ENCODE measurements around the gene SERPINA4.

DNA sequence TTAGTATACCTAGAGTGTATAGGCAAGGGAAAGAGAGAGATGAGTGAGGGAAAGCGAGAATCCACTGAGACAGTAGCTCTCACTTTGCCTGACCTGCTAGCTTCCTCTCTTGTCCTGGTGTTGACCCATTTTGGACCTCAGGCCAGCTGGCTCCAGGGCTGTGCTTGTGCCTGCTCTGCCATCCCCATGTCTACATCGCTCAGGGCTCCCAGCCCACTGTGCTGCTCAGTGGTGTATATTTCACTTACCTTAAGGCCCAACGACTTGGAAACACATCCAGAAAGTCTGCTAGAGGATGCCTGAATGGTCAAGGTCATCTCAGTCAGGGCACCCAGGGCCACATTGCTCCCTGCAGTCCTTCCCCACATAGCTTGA lies 964 bp upstream of the SERPINA4 start:
- TF ChIP-seq, protein P1, sequence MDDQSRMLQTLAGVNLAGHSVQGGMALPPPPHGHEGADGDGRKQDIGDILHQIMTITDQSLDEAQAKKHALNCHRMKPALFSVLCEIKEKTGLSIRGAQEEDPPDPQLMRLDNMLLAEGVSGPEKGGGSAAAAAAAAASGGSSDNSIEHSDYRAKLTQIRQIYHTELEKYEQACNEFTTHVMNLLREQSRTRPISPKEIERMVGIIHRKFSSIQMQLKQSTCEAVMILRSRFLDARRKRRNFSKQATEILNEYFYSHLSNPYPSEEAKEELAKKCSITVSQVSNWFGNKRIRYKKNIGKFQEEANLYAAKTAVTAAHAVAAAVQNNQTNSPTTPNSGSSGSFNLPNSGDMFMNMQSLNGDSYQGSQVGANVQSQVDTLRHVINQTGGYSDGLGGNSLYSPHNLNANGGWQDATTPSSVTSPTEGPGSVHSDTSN (CRISPR knock-in tag; IDR thresholded peaks at IDR 0.05): no peak
- TF ChIP-seq SP7 (tag by site-specific recombination; IDR thresholded peaks at IDR 0.05) (no peak), ZNF274 (IDR thresholded peaks at IDR 0.05; ENCODE audit: low read length) (no peak), ZNF274 (tag by site-specific recombination; IDR thresholded peaks at IDR 0.05; ENCODE audit: borderline replicate concordance) (no peak), MYNN (tag by site-specific recombination; IDR thresholded peaks at IDR 0.05; ENCODE audit: borderline replicate concordance) (no peak), ZNF561 (tag by site-specific recombination; IDR thresholded peaks at IDR 0.05; ENCODE audit: borderline replicate concordance) (no peak), ZNF335 (tag by site-specific recombination; conservative IDR thresholded peaks at IDR 0.05) (no peak), ZNF830 (tag by site-specific recombination; IDR thresholded peaks at IDR 0.05; ENCODE audit: low read depth) (no peak), ZNF184 (tag by site-specific recombination; IDR thresholded peaks at IDR 0.05) (no peak)
- TF ChIP-seq, protein P2, sequence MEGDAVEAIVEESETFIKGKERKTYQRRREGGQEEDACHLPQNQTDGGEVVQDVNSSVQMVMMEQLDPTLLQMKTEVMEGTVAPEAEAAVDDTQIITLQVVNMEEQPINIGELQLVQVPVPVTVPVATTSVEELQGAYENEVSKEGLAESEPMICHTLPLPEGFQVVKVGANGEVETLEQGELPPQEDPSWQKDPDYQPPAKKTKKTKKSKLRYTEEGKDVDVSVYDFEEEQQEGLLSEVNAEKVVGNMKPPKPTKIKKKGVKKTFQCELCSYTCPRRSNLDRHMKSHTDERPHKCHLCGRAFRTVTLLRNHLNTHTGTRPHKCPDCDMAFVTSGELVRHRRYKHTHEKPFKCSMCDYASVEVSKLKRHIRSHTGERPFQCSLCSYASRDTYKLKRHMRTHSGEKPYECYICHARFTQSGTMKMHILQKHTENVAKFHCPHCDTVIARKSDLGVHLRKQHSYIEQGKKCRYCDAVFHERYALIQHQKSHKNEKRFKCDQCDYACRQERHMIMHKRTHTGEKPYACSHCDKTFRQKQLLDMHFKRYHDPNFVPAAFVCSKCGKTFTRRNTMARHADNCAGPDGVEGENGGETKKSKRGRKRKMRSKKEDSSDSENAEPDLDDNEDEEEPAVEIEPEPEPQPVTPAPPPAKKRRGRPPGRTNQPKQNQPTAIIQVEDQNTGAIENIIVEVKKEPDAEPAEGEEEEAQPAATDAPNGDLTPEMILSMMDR (tag by site-specific recombination; IDR thresholded peaks at IDR 0.05): no peak
- TF ChIP-seq, protein P3, sequence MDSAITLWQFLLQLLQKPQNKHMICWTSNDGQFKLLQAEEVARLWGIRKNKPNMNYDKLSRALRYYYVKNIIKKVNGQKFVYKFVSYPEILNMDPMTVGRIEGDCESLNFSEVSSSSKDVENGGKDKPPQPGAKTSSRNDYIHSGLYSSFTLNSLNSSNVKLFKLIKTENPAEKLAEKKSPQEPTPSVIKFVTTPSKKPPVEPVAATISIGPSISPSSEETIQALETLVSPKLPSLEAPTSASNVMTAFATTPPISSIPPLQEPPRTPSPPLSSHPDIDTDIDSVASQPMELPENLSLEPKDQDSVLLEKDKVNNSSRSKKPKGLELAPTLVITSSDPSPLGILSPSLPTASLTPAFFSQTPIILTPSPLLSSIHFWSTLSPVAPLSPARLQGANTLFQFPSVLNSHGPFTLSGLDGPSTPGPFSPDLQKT (IDR thresholded peaks at IDR 0.05; ENCODE audit: borderline replicate concordance, low read depth, low read length): no peak
- TF ChIP-seq, protein P4, sequence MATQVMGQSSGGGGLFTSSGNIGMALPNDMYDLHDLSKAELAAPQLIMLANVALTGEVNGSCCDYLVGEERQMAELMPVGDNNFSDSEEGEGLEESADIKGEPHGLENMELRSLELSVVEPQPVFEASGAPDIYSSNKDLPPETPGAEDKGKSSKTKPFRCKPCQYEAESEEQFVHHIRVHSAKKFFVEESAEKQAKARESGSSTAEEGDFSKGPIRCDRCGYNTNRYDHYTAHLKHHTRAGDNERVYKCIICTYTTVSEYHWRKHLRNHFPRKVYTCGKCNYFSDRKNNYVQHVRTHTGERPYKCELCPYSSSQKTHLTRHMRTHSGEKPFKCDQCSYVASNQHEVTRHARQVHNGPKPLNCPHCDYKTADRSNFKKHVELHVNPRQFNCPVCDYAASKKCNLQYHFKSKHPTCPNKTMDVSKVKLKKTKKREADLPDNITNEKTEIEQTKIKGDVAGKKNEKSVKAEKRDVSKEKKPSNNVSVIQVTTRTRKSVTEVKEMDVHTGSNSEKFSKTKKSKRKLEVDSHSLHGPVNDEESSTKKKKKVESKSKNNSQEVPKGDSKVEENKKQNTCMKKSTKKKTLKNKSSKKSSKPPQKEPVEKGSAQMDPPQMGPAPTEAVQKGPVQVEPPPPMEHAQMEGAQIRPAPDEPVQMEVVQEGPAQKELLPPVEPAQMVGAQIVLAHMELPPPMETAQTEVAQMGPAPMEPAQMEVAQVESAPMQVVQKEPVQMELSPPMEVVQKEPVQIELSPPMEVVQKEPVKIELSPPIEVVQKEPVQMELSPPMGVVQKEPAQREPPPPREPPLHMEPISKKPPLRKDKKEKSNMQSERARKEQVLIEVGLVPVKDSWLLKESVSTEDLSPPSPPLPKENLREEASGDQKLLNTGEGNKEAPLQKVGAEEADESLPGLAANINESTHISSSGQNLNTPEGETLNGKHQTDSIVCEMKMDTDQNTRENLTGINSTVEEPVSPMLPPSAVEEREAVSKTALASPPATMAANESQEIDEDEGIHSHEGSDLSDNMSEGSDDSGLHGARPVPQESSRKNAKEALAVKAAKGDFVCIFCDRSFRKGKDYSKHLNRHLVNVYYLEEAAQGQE (tag by site-specific recombination; IDR thresholded peaks at IDR 0.05): no peak
- TF ChIP-seq, protein P5, sequence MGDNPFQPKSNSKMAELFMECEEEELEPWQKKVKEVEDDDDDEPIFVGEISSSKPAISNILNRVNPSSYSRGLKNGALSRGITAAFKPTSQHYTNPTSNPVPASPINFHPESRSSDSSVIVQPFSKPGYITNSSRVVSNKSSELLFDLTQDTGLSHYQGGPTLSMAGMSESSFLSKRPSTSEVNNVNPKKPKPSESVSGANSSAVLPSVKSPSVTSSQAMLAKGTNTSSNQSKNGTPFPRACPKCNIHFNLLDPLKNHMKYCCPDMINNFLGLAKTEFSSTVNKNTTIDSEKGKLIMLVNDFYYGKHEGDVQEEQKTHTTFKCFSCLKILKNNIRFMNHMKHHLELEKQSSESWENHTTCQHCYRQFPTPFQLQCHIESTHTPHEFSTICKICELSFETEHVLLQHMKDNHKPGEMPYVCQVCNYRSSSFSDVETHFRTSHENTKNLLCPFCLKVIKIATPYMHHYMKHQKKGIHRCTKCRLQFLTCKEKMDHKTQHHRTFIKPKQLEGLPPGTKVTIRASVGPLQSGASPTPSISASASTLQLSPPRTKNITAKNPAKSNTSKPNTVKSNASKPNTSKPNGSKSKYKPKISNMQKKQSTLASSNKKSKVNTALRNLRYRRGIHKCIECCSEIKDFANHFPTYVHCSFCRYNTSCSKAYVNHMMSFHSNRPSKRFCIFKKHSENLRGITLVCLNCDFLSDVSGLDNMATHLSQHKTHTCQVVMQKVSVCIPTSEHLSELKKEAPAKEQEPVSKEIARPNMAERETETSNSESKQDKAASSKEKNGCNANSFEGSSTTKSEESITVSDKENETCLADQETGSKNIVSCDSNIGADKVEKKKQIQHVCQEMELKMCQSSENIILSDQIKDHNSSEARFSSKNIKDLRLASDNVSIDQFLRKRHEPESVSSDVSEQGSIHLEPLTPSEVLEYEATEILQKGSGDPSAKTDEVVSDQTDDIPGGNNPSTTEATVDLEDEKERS (tag by site-specific recombination; IDR thresholded peaks at IDR 0.05): no peak

Data from HEK293 (cell line).